Adrenal gland (tissue), 12 donors: ENCODE measurements around the gene NCKAP5. TPM values are rescaled to one million over a fixed set of nuclear protein-coding genes. Genes with fewer than 3 reads are reported as not detected.

Experiments
- DNase-seq, 7 donors: peaks; one replicate each; pipeline ENCODE4 v3.0.0-alpha.2; 2019 to 2020
- H3K27ac ChIP-seq, 5 donors: fragments of 200-600 bp; sonication (generic) in 4 of 5; 1 replicate in 3 of 5; 2 replicates in 2 of 5; pipeline versions ENCODE4 v1.5.1 to v1.8.0; 2016 to 2020; ENCODE audit warnings: mild to moderate bottlenecking in 1 of 5
- H3K27me3 ChIP-seq: fragments of 200-600 bp; 2 replicates; pipeline ENCODE4 v1.8.0; 2021
- H3K36me3 ChIP-seq, 2 donors: fragments of 200-600 bp; replicated peaks in 1 of 2; 1 replicate in 1 of 2; 2 replicates in 1 of 2; pipeline versions ENCODE4 v1.5.1 to v1.8.0; 2018 to 2022
- H3K4me1 ChIP-seq, 2 donors: fragments of 200-600 bp; replicated peaks in 1 of 2; 1 replicate in 1 of 2; 2 replicates in 1 of 2; pipeline versions ENCODE4 v1.5.1 to v1.8.0; 2018 to 2021
- H3K4me3 ChIP-seq, 4 donors: fragments of 200-600 bp; sonication (generic) in 3 of 4; one replicate each; pipeline ENCODE4 v1.5.1; 2016 to 2018
- H3K9me3 ChIP-seq, 3 donors: fragments of 200-600 bp; sonication (generic) in 1 of 3; replicated peaks in 1 of 3; 1 replicate in 2 of 3; 2 replicates in 1 of 3; pipeline versions ENCODE4 v1.5.1 to v1.8.0; 2016 to 2021
- CTCF ChIP-seq, 6 experiments: fragments of 450-650 bp in 4 of 6; fragments of 200-600 bp in 2 of 6; sonication (generic) in 1 of 6; IDR thresholded peaks; 1 replicate in 5 of 6; 2 replicates in 1 of 6; pipeline versions ENCODE4 v1.5.1 to v1.8.0; 2016 to 2021; ENCODE audit warnings: antibody characterized with exemption in 6 of 6, mild to moderate bottlenecking in 2 of 6, moderate library complexity in 1 of 6
- POLR2A ChIP-seq, 2 donors: fragments of 450-650 bp; IDR thresholded peaks; one replicate each; pipeline ENCODE4 v1.6.1; 2017; ENCODE audit warnings: antibody characterized with exemption in 2 of 2, mild to moderate bottlenecking in 2 of 2, moderate library complexity in 1 of 2
- WGBS, 4 donors: extraction: QIAGEN DNeasy Blood & Tissue Kit in 2 of 4; methylation state at CpG; one replicate each; pipeline versions ENCODE4 v1.1.5 to v1.1.7; 2013 to 2017; 5-methylcytosine and 5-hydroxymethylcytosine counted together
- intact Hi-C, 2 donors: fragments of 100-400 bp; cut with DNase I; formaldehyde crosslinking; loops; one replicate each; pipeline versions ENCODE4 v1.14.1 to v1.15.0; 2022 to 2023
- polyA plus RNA-seq, 3 donors: library from polyadenylated mRNA; stranded (reverse); fragments of 200-250 nt in 2 of 3; fragments of 350-450 nt in 1 of 3; fragmentation: Illumina TruSeq in 1 of 3; extraction: RNeasy Lipid Tissue Mini Kit (QIAGEN cat#74804) in 1 of 3; gene quantifications; one replicate each; pipeline ENCODE4 v1.2.3, GENCODE V29; 2013 to 2014
- total RNA-seq, 9 donors: library from RNA; depleted of rRNA in 4 of 9; stranded (reverse); fragments of >200 nt in 4 of 9; fragments of 120-200 nt in 1 of 9; fragmentation: NEBNext Ultra II Directional in 1 of 9; extraction: Animal tissue kit (Norgen Biotek cat#: 25700) in 1 of 9; gene quantifications; one replicate each; pipeline versions ENCODE4 v1.1.0 to v1.2.4, GENCODE V29; 2013 to 2023
- donor health status: healthy with polysubstance abuse.
- donor health status: Bipolar disorder and iron deficiency.
- donor health status: DM: yes; HTN: yes; CAD: no.
- donor health status: DM: no; HTN: no; CAD: no.
- donor health status: DM: no; HTN: no; CAD: no.
- donor health status: DM: yes; HTN: yes; CAD: no.

The NCKAP5 gene
- total and polyA plus RNA-seq, 12 donors: 0.06 to 3.1 (median 1.1) TPM

- Histone ChIP-seq H3K27ac (no peak overlapping the region), H3K27me3 (peaks cover 30% of the 10 kb centered on the region), H3K4me1 (peaks cover 19 to 20% of the 10 kb centered on the region in 2 donors), H3K36me3 (no peaks in the 10 kb centered on the region), H3K4me3 (peak overlapping the region in 2 of 4 donors; percentile 4 to 53), H3K9me3 (peaks cover 0 to 4% (median 0%) of the 10 kb centered on the region in 3 donors)
- TF ChIP-seq CTCF (IDR thresholded peaks at IDR 0.05): no peak
- TF ChIP-seq POLR2A (IDR thresholded peaks at IDR 0.05): no peak
- DNase-seq: no peak
- WGBS, 4 donors: 1 to 3% (median 2%) methylated on average over 37 to 80 of the region's 80 CpGs
- intact Hi-C loops: no loop called here
Measured at GRCh38 chr2:132668987-132669907, 899.0 kb downstream of the NCKAP5 start.

- WGBS, 4 donors: 3 to 10% (median 3%) methylated on average over 15 to 25 of the region's 25 CpGs
- no peak for DNase-seq
Measured at GRCh38 chr2:132668189-132668823, 900.0 kb downstream of the NCKAP5 start.

GRCh38 chr2:132667706-132668105 is 900.6 kb downstream of the NCKAP5 start:
- Histone ChIP-seq H3K4me3 (no peak overlapping the region), H3K36me3 (no peaks in the 10 kb centered on the region), H3K9me3 (peaks cover 0 to 4% (median 0%) of the 10 kb centered on the region in 3 donors), H3K4me1 (peaks cover 19 to 20% of the 10 kb centered on the region in 2 donors), H3K27me3 (peaks cover 30% of the 10 kb centered on the region), H3K27ac (no peak overlapping the region)
- WGBS, 4 donors: 33 to 38% (median 35%) methylated on average over 1 of the region's 1 CpG
- intact Hi-C loops: no loop called here
- TF ChIP-seq POLR2A (IDR thresholded peaks at IDR 0.05): no peak
- TF ChIP-seq CTCF (IDR thresholded peaks at IDR 0.05): no peak
- no peak for DNase-seq

More at GRCh38 chr2:132668189-132668823, 900.0 kb downstream of the NCKAP5 start:
- Histone ChIP-seq H3K27ac (no peak overlapping the region), H3K36me3 (no peaks in the 10 kb centered on the region), H3K9me3 (peaks cover 0 to 4% (median 0%) of the 10 kb centered on the region in 3 donors), H3K4me1 (peaks cover 19 to 20% of the 10 kb centered on the region in 2 donors), H3K4me3 (no peak overlapping the region), H3K27me3 (peaks cover 30% of the 10 kb centered on the region)
- no peak for TF ChIP-seq CTCF (IDR thresholded peaks at IDR 0.05)
- no peak for TF ChIP-seq POLR2A (IDR thresholded peaks at IDR 0.05)
- intact Hi-C loops: no loop called here

GRCh38 chr2:132665401-132666140 is 902.7 kb downstream of the NCKAP5 start:
- H3K4me3 ChIP-seq: no peak overlapping the region
- 80 to 84% (median 82%) methylated on average over 4 of the region's 4 CpGs for WGBS, 4 donors
- intact Hi-C loops: no loop called here
- no peak overlapping the region for H3K27ac ChIP-seq
- H3K27me3 ChIP-seq: peaks cover 24% of the 10 kb centered on the region
- no peaks in the 10 kb centered on the region for H3K9me3 ChIP-seq
- no peak for DNase-seq
- TF ChIP-seq POLR2A (IDR thresholded peaks at IDR 0.05): no peak
- TF ChIP-seq CTCF (IDR thresholded peaks at IDR 0.05): no peak
- H3K4me1 ChIP-seq: peaks cover 10 to 12% of the 10 kb centered on the region in 2 donors
- no peaks in the 10 kb centered on the region for H3K36me3 ChIP-seq
